AG08396 (cell line): ENCODE results near the gene ABLIM2.

ENCODE experiments used
- DNase-seq: peaks from one replicate; pipeline ENCODE4 v3.0.0; 2012; ENCODE audit warnings: low spot score, mixed read lengths

The ABLIM2 gene

DNA sequence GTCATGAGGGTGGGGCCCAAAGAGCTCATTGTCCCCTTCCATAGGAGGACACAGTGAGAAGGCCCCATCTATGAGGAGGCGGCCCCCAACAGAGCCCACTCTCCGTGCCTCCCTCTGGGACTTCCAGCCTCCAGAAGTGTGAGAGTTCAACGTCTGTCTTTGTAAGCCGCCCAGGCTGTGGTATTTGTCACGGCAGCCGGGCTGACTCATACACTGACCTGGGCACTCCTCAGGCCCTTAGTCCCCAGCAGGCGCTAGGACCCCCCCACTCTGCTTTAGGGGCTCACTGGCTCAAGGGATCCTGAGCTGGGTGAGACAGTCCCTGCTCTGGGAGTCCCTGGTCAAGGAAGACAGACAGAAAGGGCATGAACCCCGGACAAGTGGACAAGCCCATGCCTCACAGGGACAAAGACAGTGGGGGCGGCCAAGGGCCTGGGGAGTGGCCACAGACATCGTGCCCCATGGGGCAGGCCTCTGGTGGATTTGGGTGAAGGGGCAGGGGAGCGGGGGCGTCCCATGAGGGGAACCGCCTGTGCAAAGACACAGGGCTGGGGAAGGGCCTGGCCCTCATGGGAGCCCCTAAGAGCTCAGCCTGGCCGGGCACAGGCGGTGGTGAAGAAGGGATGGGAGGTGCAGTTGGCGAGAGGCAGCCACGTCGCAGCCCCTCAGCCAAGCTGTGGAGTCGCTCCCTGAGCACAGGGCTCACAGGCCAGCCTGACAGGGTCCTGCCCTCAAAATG lies 21.5 kb downstream of the ABLIM2 start:
- no peak for DNase-seq

GRCh38 chr4:8136529-8136928 lies 22.1 kb downstream of the ABLIM2 start:
- DNase-seq, result no peak

DNA sequence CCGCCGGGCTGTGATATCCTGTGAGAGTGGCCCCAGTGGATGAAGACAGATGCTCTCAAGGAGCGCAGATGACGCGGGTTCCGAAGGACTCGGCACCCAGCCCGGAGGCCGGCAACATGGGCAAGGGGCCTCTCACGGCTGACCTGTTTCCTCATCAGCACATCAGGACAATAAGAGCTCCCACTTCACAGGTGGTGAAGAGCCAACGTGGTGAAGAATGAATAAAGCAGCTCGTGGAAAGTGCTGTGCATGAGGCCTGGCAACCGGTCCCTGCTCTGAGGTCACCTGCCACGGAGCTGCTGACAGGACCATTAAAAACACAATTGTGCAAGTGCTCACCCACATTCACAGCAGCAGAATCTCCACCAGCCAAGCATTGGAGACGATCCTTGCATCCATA lies 22.9 kb downstream of the ABLIM2 start:
- no peak for DNase-seq

- DNase-seq, result no peak
Observed at GRCh38 chr4:8133897-8134563, 24.6 kb downstream of the ABLIM2 start.

GRCh38 chr4:8132947-8133705 lies 25.5 kb downstream of the ABLIM2 start:
- peak; percentile 55 for DNase-seq

GRCh38 chr4:8132400-8132799 lies 26.2 kb downstream of the ABLIM2 start:
- DNase-seq, result no peak

DNA sequence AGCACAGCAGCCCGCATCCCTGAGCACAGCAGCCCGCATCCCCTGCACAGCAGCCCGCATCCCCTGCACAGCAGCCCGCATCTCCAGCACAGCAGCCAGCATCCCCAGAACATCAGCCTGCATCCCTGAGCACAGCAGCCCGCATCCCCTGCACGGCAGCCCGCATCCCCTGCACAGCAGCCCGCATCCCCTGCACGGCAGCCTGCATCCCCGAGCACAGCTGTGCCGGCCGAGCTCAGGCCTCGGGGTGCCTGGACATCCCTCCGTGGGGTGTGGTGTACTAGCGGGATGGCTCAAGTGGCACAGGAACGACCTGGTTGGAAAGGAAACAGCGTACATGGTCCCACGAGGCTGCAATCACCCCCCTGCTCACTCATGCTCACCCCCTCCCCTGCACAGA lies 26.8 kb downstream of the ABLIM2 start:
- no peak for DNase-seq

GRCh38 chr4:8131210-8131609 lies 27.4 kb downstream of the ABLIM2 start:
- no peak for DNase-seq

GRCh38 chr4:8130346-8131066 lies 28.1 kb downstream of the ABLIM2 start:
- no peak for DNase-seq

- DNase-seq, result no peak
Observed at GRCh38 chr4:8129785-8130184, 28.8 kb downstream of the ABLIM2 start.

- DNase-seq, result no peak
Observed at GRCh38 chr4:8129136-8129535, 29.5 kb downstream of the ABLIM2 start.

GRCh38 chr4:8128100-8128856 lies 30.3 kb downstream of the ABLIM2 start:
- no peak for DNase-seq

GRCh38 chr4:8127051-8127826 lies 31.4 kb downstream of the ABLIM2 start:
- DNase-seq, result no peak

DNA sequence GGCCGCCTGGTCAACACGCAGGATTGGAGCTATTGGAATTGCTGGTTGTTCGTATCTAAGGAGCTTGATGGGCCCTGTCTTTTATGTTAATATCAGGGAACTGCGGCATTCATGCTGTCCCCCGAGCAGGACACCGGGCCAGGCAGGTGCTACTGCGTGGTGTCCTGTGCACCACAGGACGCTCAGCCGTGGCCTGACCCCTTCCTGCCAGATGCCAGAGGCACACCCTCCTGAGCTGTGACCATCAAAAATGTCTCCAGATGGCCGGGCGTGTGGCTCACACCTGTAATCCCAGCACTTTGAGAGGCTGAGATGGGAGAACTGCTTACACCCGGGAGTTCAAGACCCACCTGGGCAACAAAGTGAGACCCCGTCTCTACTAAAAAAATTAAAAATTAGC lies 32.1 kb downstream of the ABLIM2 start:
- no peak for DNase-seq

- no peak for DNase-seq
Observed at GRCh38 chr4:8125526-8126056, 33.0 kb downstream of the ABLIM2 start.

DNA sequence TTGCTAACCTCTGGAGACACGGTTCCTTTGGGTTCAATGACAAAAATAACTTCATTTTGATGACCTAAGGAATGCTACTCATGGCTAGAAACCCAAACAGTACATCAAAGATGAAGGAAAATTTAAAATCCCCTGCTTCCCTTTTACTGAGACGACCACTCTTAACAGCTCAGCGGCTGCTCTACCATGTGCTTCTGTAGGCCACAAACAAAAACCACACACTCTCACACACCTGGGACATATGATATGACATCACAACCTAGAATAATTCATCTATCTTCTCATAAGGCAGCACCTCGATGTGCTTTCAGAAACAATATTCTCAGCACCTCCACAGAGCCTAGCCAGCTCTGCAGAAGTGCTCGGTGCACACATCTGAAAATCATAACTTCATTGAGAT lies 34.7 kb downstream of the ABLIM2 start:
- DNase-seq, result no peak

- DNase-seq, result no peak
Observed at GRCh38 chr4:8123389-8123788, 35.2 kb downstream of the ABLIM2 start.

DNA sequence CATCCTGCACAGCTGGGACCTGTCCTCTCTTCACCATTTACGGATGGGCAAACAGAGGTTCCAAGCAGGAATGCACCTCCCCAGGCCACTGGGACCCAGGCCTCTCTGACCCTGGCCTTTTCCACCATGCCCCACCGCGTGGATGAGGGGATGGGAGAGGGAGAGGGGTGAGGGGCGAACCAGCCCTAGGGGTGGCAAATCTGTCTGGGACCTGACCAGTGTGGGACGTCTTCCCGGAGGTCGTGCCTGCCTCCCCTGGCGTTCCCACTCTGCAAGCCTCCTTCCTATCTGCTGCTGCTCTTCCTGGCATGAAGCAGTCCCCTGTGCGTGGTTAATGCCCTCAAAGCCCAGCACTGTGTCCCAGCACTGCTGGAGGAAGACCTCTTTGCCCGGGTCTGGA lies 35.9 kb downstream of the ABLIM2 start:
- no peak for DNase-seq

GRCh38 chr4:8121292-8122015 lies 37.2 kb downstream of the ABLIM2 start:
- no peak for DNase-seq

DNA sequence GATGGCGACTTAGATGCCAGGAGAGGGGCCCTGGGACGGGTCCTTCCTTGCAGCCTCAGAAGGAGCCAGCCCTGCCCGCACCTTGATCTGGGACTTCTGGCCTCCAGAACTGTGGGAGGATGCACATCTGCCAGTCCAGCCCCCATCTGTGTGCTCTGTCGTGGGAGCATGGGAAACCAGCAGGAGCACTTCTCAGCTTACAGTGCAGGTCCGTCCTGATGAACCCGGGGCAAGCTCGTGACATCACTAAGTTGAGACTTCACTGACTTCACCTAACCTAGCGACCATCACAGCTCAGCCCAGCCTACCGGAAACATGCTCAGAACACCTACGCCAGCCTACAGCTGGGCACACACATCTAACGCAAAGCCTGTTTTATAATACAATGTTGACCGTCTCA lies 38.1 kb downstream of the ABLIM2 start:
- DNase-seq, result no peak
